Type B pancreatic cell (in vitro differentiated cells): Measurements from ENCODE around the gene EHMT1. TPM values are rescaled to one million over a fixed set of nuclear protein-coding genes. Genes with fewer than 3 reads are reported as not detected.

Experiments
- DNase-seq: peaks from one replicate; pipeline ENCODE4 v3.0.0; 2021; ENCODE audit warnings: mixed read lengths; ENCODE audit not compliant: unreplicated experiment; ENCODE audit errors: extremely low spot score
- H3K27ac Mint-ChIP-seq: 2 replicates; pipeline ENCODE4 v1.8.0; 2021; ENCODE audit warnings: mild to moderate bottlenecking, mixed read lengths
- H3K27me3 Mint-ChIP-seq: 2 replicates; pipeline ENCODE4 v1.8.0; 2021; ENCODE audit warnings: mixed read lengths
- H3K36me3 Mint-ChIP-seq: 2 replicates; pipeline ENCODE4 v1.8.0; 2021; ENCODE audit warnings: mixed read lengths
- H3K4me1 Mint-ChIP-seq: one replicate; pipeline ENCODE4 v1.8.0; 2021; ENCODE audit warnings: mixed read lengths; ENCODE audit not compliant: unreplicated experiment
- H3K4me3 Mint-ChIP-seq: 2 replicates; pipeline ENCODE4 v1.8.0; 2021; ENCODE audit warnings: mild to moderate bottlenecking, mixed read lengths
- H3K9me3 Mint-ChIP-seq: 2 replicates; pipeline ENCODE4 v1.8.0; 2021; ENCODE audit warnings: mixed read lengths
- CTCF ChIP-seq: fragments of 200-600 bp; sonication (generic); conservative IDR thresholded peaks from 2 replicates; pipeline ENCODE4 v1.5.0; 2021; ENCODE audit warnings: antibody characterized with exemption, mild to moderate bottlenecking
- total RNA-seq: library from RNA; stranded (reverse); gene quantifications from 2 replicates; pipeline ENCODE4 v1.2.1, GENCODE V29; 2021; ENCODE audit warnings: low replicate concordance

The EHMT1 gene
- total RNA-seq, 1 donor from 2014 or later = 111 TPM

DNA sequence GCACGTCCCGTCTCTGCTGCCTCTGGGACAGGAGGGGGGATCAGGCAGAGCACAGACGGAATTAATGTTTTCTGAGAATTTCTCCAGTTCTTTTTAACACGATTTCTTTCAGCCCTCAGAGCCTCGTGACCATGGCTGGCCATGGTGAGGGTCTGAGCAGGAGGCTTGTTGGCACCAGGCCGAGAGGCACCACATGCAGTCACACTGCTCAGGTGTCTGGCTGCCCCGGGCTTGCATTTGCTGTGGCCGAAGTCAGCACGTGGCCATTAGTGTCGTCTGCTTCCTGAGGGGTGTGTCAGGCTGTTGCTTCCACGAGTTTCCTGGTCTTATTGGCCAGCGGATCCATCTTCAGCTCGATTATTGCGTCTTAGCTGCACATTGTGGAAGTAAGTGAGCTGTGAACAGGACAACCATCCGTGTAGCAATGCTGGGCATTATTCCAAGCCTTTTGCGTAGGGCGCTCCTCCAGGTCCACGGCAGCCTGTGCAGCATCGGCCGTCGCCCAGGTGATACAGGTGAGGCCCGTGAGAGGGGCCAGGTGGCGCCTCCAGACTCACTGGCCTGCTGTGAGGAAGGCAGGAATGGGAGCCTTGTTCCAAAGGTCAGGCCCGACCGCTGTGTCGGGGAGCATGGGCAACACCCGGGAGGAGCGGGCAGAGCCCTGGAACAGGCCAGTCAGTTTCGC, 144.6 kb downstream of the EHMT1 start:
- H3K36me3 Mint-ChIP-seq = peaks cover 40% of the 10 kb centered on the region
- no peak for DNase-seq
- no peak overlapping the region for H3K4me3 Mint-ChIP-seq
- H3K27ac Mint-ChIP-seq = no peak overlapping the region
- H3K4me1 Mint-ChIP-seq = peaks cover 5% of the 10 kb centered on the region
- no peak for TF ChIP-seq CTCF
- H3K27me3 Mint-ChIP-seq = no peaks in the 10 kb centered on the region
- H3K9me3 Mint-ChIP-seq = no peaks in the 10 kb centered on the region

DNA sequence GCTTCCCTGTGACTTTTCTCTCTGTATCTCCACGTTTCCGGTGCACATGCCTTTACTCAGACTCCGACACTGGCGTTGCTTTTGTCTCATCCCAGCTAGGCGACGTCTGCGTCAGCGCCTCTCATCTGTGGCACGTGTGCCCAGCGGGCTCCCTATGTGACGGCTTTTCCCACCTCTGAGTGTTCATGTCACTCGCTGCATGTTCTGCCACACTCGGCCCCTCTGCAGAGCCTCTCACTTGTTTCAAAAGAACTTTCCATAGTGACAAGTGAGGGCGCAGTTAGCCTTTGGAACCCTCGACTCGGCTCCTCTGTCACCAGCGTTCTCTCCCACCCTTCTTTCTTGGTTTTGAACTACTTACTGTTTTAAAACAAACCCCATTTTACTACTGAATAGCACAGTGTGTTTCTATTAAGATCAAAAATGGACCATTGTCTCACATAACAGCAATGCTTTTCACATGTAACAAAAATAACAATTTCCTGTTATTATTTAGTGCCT, 145.4 kb downstream of the EHMT1 start:
- Mint-ChIP-seq H3K27me3 (no peaks in the 10 kb centered on the region), H3K4me3 (no peak overlapping the region), H3K9me3 (no peaks in the 10 kb centered on the region), H3K4me1 (peaks cover 5% of the 10 kb centered on the region), H3K36me3 (peaks cover 39% of the 10 kb centered on the region), H3K27ac (peak overlapping the region; percentile 34)
- TF ChIP-seq CTCF = no peak
- DNase-seq = no peak

DNA sequence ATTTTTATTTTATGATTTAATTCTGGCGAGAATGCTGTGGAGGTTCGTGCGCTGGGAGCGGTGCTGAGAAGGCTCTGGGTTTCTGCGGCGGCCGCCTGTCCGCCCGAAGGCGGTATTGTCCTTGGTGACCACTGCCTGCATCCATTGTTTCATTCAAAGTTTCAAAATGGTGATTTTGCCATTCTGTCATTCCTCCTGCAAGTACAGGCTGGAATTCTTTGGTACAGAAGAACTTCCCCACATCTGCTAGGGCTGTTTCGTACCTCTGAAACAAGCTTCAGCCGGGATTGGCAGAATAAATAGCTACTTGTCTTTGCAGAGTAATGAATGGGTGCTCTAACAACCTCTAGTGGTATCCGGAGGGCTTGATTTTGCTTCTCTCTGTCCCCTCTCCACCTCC, 146.2 kb downstream of the EHMT1 start:
- Mint-ChIP-seq H3K27ac (no peak overlapping the region), H3K36me3 (peaks cover 39% of the 10 kb centered on the region)

GRCh38 chr9:137765536-137765935, 146.7 kb downstream of the EHMT1 start:
- Mint-ChIP-seq H3K4me3 (no peak overlapping the region), H3K36me3 (peaks cover 45% of the 10 kb centered on the region), H3K27me3 (no peaks in the 10 kb centered on the region), H3K4me1 (peaks cover 5% of the 10 kb centered on the region), H3K9me3 (peaks cover 5% of the 10 kb centered on the region), H3K27ac (peak overlapping the region; percentile 70)
- no peak for DNase-seq
- no peak for TF ChIP-seq CTCF

More for the DNA sequence above, 146.2 kb downstream of the EHMT1 start:
- H3K9me3 Mint-ChIP-seq = peaks cover 1% of the 10 kb centered on the region
- H3K4me1 Mint-ChIP-seq = peaks cover 5% of the 10 kb centered on the region
- DNase-seq = no peak
- H3K27me3 Mint-ChIP-seq = no peaks in the 10 kb centered on the region
- no peak for TF ChIP-seq CTCF
- H3K4me3 Mint-ChIP-seq = no peak overlapping the region

GRCh38 chr9:137771580-137771979, 152.8 kb downstream of the EHMT1 start:
- H3K9me3 Mint-ChIP-seq = peaks cover 5% of the 10 kb centered on the region
- H3K27me3 Mint-ChIP-seq = no peaks in the 10 kb centered on the region
- TF ChIP-seq CTCF = no peak
- no peak overlapping the region for H3K27ac Mint-ChIP-seq
- no peak overlapping the region for H3K4me3 Mint-ChIP-seq
- no peaks in the 10 kb centered on the region for H3K4me1 Mint-ChIP-seq
- peaks cover 39% of the 10 kb centered on the region for H3K36me3 Mint-ChIP-seq
- no peak for DNase-seq
